ENCODE measurements around the gene SPEM3. TPM values are rescaled to one million over a fixed set of nuclear protein-coding genes. Genes with fewer than 3 reads are reported as not detected.
"Not testable (repeated sequence)": the region's sequence is repeated elsewhere in the genome, so short reads cannot be mapped to it uniquely, and the experiment has no call there.

SPEM3 gene
- total RNA-seq, 1 donor from 2014 or later = not detected

GRCh38 chr17:7459961-7460545, 31.4 kb downstream of the SPEM3 start:
- DNase-seq = no peak
- Mint-ChIP-seq H3K4me3 (no peak overlapping the region), H3K27me3 (no peaks in the 10 kb centered on the region), H3K4me1 (peaks cover 13% of the 10 kb centered on the region), H3K36me3 (ENCODE audit: low read depth) (peaks cover 22% of the 10 kb centered on the region), H3K9me3 (no peaks in the 10 kb centered on the region), H3K27ac (no peak overlapping the region)
- intact Hi-C loops (cut with micrococcal nuclease) = no loop called here

- Mint-ChIP-seq H3K4me1 (peaks cover 10% of the 10 kb centered on the region), H3K4me3 (no peak overlapping the region), H3K27me3 (no peaks in the 10 kb centered on the region), H3K9me3 (no peaks in the 10 kb centered on the region), H3K27ac (no peak overlapping the region), H3K36me3 (ENCODE audit: low read depth) (peaks cover 25% of the 10 kb centered on the region)
- DNase-seq = no peak
- intact Hi-C loops (cut with micrococcal nuclease) = no loop called here
Measured at GRCh38 chr17:7460850-7461660, 32.4 kb downstream of the SPEM3 start.

- no peak for DNase-seq
- Mint-ChIP-seq H3K27me3 (no peaks in the 10 kb centered on the region), H3K4me1 (peaks cover 2% of the 10 kb centered on the region), H3K4me3 (no peak overlapping the region), H3K9me3 (no peaks in the 10 kb centered on the region), H3K27ac (no peak overlapping the region), H3K36me3 (ENCODE audit: low read depth) (peaks cover 30% of the 10 kb centered on the region)
- intact Hi-C loops (cut with micrococcal nuclease) = no loop called here
Measured at GRCh38 chr17:7462474-7463371, 34.1 kb downstream of the SPEM3 start.

- no peak overlapping the region for H3K27ac Mint-ChIP-seq
- intact Hi-C loops (cut with micrococcal nuclease) = no loop called here
- H3K4me3 Mint-ChIP-seq = no peak overlapping the region
- H3K9me3 Mint-ChIP-seq = no peaks in the 10 kb centered on the region
- no peak for DNase-seq
- peaks cover 30% of the 10 kb centered on the region for H3K36me3 Mint-ChIP-seq (ENCODE audit: low read depth)
- H3K4me1 Mint-ChIP-seq = peaks cover 2% of the 10 kb centered on the region
- H3K27me3 Mint-ChIP-seq = no peaks in the 10 kb centered on the region
Measured at GRCh38 chr17:7463372-7463846, 34.8 kb downstream of the SPEM3 start.

- no peaks in the 10 kb centered on the region for H3K9me3 Mint-ChIP-seq
- DNase-seq = no peak
- no peak overlapping the region for H3K4me3 Mint-ChIP-seq
- H3K36me3 Mint-ChIP-seq (ENCODE audit: low read depth) = peaks cover 26% of the 10 kb centered on the region
- no peak overlapping the region for H3K27ac Mint-ChIP-seq
- H3K4me1 Mint-ChIP-seq = peaks cover 2% of the 10 kb centered on the region
- intact Hi-C loops (cut with micrococcal nuclease) = no loop called here
- no peaks in the 10 kb centered on the region for H3K27me3 Mint-ChIP-seq
Measured at GRCh38 chr17:7464081-7464480, 35.4 kb downstream of the SPEM3 start.

GRCh38 chr17:7465597-7466275, 37.1 kb downstream of the SPEM3 start:
- no peak for DNase-seq
- Mint-ChIP-seq H3K27ac (no peak overlapping the region), H3K4me3 (no peak overlapping the region), H3K9me3 (no peaks in the 10 kb centered on the region), H3K4me1 (no peaks in the 10 kb centered on the region), H3K27me3 (no peaks in the 10 kb centered on the region), H3K36me3 (ENCODE audit: low read depth) (peaks cover 14% of the 10 kb centered on the region)
- intact Hi-C loops (cut with micrococcal nuclease) = no loop called here

- intact Hi-C loops (cut with micrococcal nuclease) = no loop called here
- Mint-ChIP-seq H3K27me3 (no peaks in the 10 kb centered on the region), H3K9me3 (no peaks in the 10 kb centered on the region), H3K4me3 (no peak overlapping the region), H3K36me3 (ENCODE audit: low read depth) (peaks cover 10% of the 10 kb centered on the region), H3K27ac (no peak overlapping the region), H3K4me1 (no peaks in the 10 kb centered on the region)
- DNase-seq = no peak
Measured at GRCh38 chr17:7466318-7466638, 37.6 kb downstream of the SPEM3 start.

- intact Hi-C loops (cut with micrococcal nuclease) = no loop called here
- peaks cover 4% of the 10 kb centered on the region for H3K4me1 Mint-ChIP-seq
- no peaks in the 10 kb centered on the region for H3K9me3 Mint-ChIP-seq
- H3K27ac Mint-ChIP-seq = peak overlapping the region; percentile 16
- H3K4me3 Mint-ChIP-seq = no peak overlapping the region
- DNase-seq = peak; percentile 51
- peaks cover 10% of the 10 kb centered on the region for H3K36me3 Mint-ChIP-seq (ENCODE audit: low read depth)
- H3K27me3 Mint-ChIP-seq = no peaks in the 10 kb centered on the region
Measured at GRCh38 chr17:7466639-7467341, 38.1 kb downstream of the SPEM3 start.

GRCh38 chr17:7467498-7467897, 38.8 kb downstream of the SPEM3 start:
- intact Hi-C loops (cut with micrococcal nuclease) = no loop called here
- no peaks in the 10 kb centered on the region for H3K9me3 Mint-ChIP-seq
- no peaks in the 10 kb centered on the region for H3K27me3 Mint-ChIP-seq
- no peak overlapping the region for H3K27ac Mint-ChIP-seq
- DNase-seq = no peak
- H3K4me1 Mint-ChIP-seq = peaks cover 7% of the 10 kb centered on the region
- H3K36me3 Mint-ChIP-seq (ENCODE audit: low read depth) = peaks cover 10% of the 10 kb centered on the region
- no peak overlapping the region for H3K4me3 Mint-ChIP-seq

- H3K27ac Mint-ChIP-seq = no peak overlapping the region
- H3K36me3 Mint-ChIP-seq (ENCODE audit: low read depth) = peaks cover 10% of the 10 kb centered on the region
- peaks cover 7% of the 10 kb centered on the region for H3K4me1 Mint-ChIP-seq
- no peak overlapping the region for H3K4me3 Mint-ChIP-seq
- DNase-seq = no peak
- intact Hi-C loops (cut with micrococcal nuclease) = no loop called here
- H3K27me3 Mint-ChIP-seq = no peaks in the 10 kb centered on the region
- H3K9me3 Mint-ChIP-seq = no peaks in the 10 kb centered on the region
Measured at GRCh38 chr17:7468290-7468689, 39.6 kb downstream of the SPEM3 start.

- Mint-ChIP-seq H3K27me3 (no peaks in the 10 kb centered on the region), H3K36me3 (ENCODE audit: low read depth) (peaks cover 10% of the 10 kb centered on the region), H3K4me3 (no peak overlapping the region), H3K9me3 (no peaks in the 10 kb centered on the region), H3K4me1 (peaks cover 7% of the 10 kb centered on the region), H3K27ac (no peak overlapping the region)
- no peak for DNase-seq
- intact Hi-C loops (cut with micrococcal nuclease) = no loop called here
Measured at GRCh38 chr17:7468804-7469389, 40.2 kb downstream of the SPEM3 start.

GRCh38 chr17:7469843-7470242, 41.2 kb downstream of the SPEM3 start:
- H3K4me1 Mint-ChIP-seq; intact Hi-C loops (cut with micrococcal nuclease); H3K27me3 Mint-ChIP-seq; H3K4me3 Mint-ChIP-seq; H3K27ac Mint-ChIP-seq; H3K36me3 Mint-ChIP-seq (ENCODE audit: low read depth); DNase-seq; H3K9me3 Mint-ChIP-seq: not testable (repeated sequence)

- H3K27me3 Mint-ChIP-seq; intact Hi-C loops (cut with micrococcal nuclease); H3K36me3 Mint-ChIP-seq (ENCODE audit: low read depth); H3K9me3 Mint-ChIP-seq; H3K4me3 Mint-ChIP-seq; H3K4me1 Mint-ChIP-seq; H3K27ac Mint-ChIP-seq; DNase-seq: not testable (repeated sequence)
Measured at GRCh38 chr17:7470457-7470973, 41.9 kb downstream of the SPEM3 start.
